C4-2B (cell line): ENCODE data around the gene CEL.
A peak's percentile ranks its signal among the peaks of the same experiment; 100 is the strongest.

Experiments
- H3K27ac ChIP-seq: fragments of 450-650 bp; 2 replicates; pipeline ENCODE4 v1.5.1; 2017
- CTCF ChIP-seq: fragments of 450-650 bp; conservative IDR thresholded peaks from 2 replicates; pipeline ENCODE4 v1.5.1; 2017; ENCODE audit warnings: mild to moderate bottlenecking
- ZFX ChIP-seq: fragments of 450-650 bp; IDR thresholded peaks from 2 replicates; pipeline ENCODE4 v1.6.1; 2017

CEL gene

GRCh38 chr9:133102190-133103021 is 40.6 kb downstream of the CEL start:
- H3K27ac ChIP-seq: no peak overlapping the region
- TF ChIP-seq ZFX (no peak), CTCF (no peak)

- no peak for TF ChIP-seq ZFX
- peak; percentile 95 for TF ChIP-seq CTCF
Observed at GRCh38 chr9:133103183-133103986, 41.6 kb downstream of the CEL start.

GRCh38 chr9:133103987-133104505 is 42.3 kb downstream of the CEL start:
- H3K27ac ChIP-seq: no peak overlapping the region
- TF ChIP-seq ZFX (no peak), CTCF (no peak)

More at GRCh38 chr9:133103183-133103986, 41.6 kb downstream of the CEL start:
- H3K27ac ChIP-seq: no peak overlapping the region

- TF ChIP-seq ZFX (no peak), CTCF (no peak)
- H3K27ac ChIP-seq: no peak overlapping the region
Observed at GRCh38 chr9:133104718-133105460, 43.1 kb downstream of the CEL start.

- H3K27ac ChIP-seq: no peak overlapping the region
- TF ChIP-seq ZFX: no peak
- TF ChIP-seq CTCF: no peak
Observed at GRCh38 chr9:133105461-133105770, 43.6 kb downstream of the CEL start.

DNA sequence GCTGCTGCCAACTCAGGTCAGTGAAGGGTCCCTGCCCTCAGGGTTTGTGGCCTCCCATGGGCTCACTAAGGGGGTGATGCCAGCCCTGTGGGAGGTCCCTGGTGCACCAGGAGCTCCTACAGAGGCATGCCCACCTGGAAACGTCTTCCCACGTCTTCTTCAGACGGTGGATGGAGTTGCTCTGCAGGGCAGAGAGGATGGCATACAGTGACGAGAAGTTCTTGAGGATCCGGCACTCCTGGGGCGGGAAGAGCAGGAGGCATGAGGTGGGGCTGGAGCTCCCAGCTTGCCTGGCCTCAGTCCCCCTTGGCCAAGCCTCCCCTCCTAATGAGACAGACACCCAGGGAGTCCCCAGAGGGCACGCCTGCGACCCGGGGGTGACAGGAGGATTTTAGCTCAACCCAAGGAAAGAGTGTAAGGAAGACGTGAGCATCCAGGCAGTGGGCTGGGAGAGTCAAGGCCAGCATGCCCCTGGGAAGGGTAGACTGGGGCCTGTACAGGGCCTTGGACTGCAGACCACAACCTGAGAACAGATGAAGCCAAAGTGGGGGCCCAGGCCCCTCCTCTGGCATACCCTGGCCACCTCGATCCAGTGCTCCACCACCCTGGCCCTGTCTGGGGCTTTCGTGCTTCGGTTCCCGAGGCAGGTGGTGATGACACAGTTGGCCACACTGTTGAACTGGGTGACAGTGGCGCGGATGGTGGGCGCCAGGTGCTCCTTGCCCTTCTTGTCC is 44.9 kb downstream of the CEL start:
- no peak overlapping the region for H3K27ac ChIP-seq
- no peak for TF ChIP-seq CTCF
